Calu3 (cell line): ENCODE results near the gene IGF2BP1. TPM values are rescaled to one million over a fixed set of nuclear protein-coding genes. Genes with fewer than 3 reads are reported as not detected.

Source experiments
- BruUV-seq: library from RNA; stranded (reverse); fragments of 400-500 nt; replicated peaks from 2 replicates; lab custom pipeline; 2021; lab: Mats Ljungman, UMichigan
- CTCF ChIA-PET: fragments of 300-600 bp; sonication (Branson Sonifier 250); formaldehyde crosslinking; loops from one replicate; lab custom pipeline; 2022; ENCODE audit warnings: antibody characterized with exemption; lab: Charles Lee
- DNase-seq: peaks from one replicate; pipeline ENCODE4 v3.0.0; 2022
- H3K27ac Mint-ChIP-seq: one replicate; pipeline ENCODE4 v1.8.0; 2022; ENCODE audit warnings: mixed read lengths; ENCODE audit not compliant: unreplicated experiment
- H3K27me3 Mint-ChIP-seq: one replicate; pipeline ENCODE4 v1.8.0; 2022; ENCODE audit warnings: mixed read lengths; ENCODE audit not compliant: unreplicated experiment
- H3K36me3 Mint-ChIP-seq: one replicate; pipeline ENCODE4 v1.8.0; 2022; ENCODE audit warnings: mild to moderate bottlenecking, moderate library complexity, mixed read lengths; ENCODE audit not compliant: insufficient read depth, unreplicated experiment
- H3K4me1 Mint-ChIP-seq: one replicate; pipeline ENCODE4 v1.8.0; 2022; ENCODE audit warnings: mild to moderate bottlenecking, low read depth, mixed read lengths; ENCODE audit not compliant: unreplicated experiment
- H3K4me3 Mint-ChIP-seq: one replicate; pipeline ENCODE4 v1.8.0; 2022; ENCODE audit warnings: mild to moderate bottlenecking, low read depth, moderate library complexity, mixed read lengths; ENCODE audit not compliant: unreplicated experiment
- H3K9me3 Mint-ChIP-seq: one replicate; pipeline ENCODE4 v1.8.0; 2022; ENCODE audit warnings: low read depth, mixed read lengths; ENCODE audit not compliant: unreplicated experiment
- intact Hi-C: fragments of 100-400 bp; cut with micrococcal nuclease; formaldehyde crosslinking; loops from one replicate; pipeline ENCODE4 v1.10.0; 2022; ENCODE audit not compliant: unreplicated experiment
- total RNA-seq: library from RNA; stranded (reverse); gene quantifications from 2 replicates; pipeline ENCODE4 v1.2.3, GENCODE V29; 2022
- TF ChIP-seq, protein P1 (sequence below): fragments of 200-600 bp; IDR thresholded peaks from one replicate; pipeline ENCODE4 v1.8.0; 2022; ENCODE audit warnings: antibody characterized with exemption; ENCODE audit not compliant: unreplicated experiment

Gene IGF2BP1
- total RNA-seq, 1 experiment from 2014 or later: 17.6 TPM

DNA sequence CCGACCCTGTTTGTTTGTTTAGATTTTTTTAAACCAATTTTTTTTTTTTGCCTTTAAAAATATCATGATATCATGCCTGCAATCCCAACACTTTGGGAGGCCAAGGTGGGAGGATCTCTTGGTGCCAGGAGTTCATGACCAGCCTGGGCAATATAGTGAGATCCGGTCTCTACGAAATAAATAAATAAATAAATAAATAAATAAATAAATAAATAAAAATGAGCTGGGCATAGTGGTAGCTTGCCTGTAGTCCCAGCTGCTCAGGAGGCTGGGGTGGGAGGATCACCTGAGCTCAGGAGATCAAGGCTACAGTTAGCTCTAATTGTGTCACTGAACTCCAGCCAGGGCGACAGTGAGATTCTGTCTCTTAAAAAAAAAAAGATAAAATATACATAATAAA is 8.1 kb upstream of the IGF2BP1 start:
- H3K27me3 Mint-ChIP-seq: peaks cover 62% of the 10 kb centered on the region
- H3K4me1 Mint-ChIP-seq: no peaks in the 10 kb centered on the region
- TF ChIP-seq, protein P1, sequence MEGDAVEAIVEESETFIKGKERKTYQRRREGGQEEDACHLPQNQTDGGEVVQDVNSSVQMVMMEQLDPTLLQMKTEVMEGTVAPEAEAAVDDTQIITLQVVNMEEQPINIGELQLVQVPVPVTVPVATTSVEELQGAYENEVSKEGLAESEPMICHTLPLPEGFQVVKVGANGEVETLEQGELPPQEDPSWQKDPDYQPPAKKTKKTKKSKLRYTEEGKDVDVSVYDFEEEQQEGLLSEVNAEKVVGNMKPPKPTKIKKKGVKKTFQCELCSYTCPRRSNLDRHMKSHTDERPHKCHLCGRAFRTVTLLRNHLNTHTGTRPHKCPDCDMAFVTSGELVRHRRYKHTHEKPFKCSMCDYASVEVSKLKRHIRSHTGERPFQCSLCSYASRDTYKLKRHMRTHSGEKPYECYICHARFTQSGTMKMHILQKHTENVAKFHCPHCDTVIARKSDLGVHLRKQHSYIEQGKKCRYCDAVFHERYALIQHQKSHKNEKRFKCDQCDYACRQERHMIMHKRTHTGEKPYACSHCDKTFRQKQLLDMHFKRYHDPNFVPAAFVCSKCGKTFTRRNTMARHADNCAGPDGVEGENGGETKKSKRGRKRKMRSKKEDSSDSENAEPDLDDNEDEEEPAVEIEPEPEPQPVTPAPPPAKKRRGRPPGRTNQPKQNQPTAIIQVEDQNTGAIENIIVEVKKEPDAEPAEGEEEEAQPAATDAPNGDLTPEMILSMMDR: no peak
- BruUV-seq: no TSS peak
- DNase-seq: no peak
- H3K4me3 Mint-ChIP-seq: no peak overlapping the region
- no peaks in the 10 kb centered on the region for H3K9me3 Mint-ChIP-seq
- intact Hi-C loops: no loop called here
- CTCF ChIA-PET: interaction anchor here (0.9 kb wide), 1 partner anchor 96 kb away, joined by 3 read pairs; no protein-coding TSS in a partner anchor
- no peaks in the 10 kb centered on the region for H3K36me3 Mint-ChIP-seq
- H3K27ac Mint-ChIP-seq: no peak overlapping the region

DNA sequence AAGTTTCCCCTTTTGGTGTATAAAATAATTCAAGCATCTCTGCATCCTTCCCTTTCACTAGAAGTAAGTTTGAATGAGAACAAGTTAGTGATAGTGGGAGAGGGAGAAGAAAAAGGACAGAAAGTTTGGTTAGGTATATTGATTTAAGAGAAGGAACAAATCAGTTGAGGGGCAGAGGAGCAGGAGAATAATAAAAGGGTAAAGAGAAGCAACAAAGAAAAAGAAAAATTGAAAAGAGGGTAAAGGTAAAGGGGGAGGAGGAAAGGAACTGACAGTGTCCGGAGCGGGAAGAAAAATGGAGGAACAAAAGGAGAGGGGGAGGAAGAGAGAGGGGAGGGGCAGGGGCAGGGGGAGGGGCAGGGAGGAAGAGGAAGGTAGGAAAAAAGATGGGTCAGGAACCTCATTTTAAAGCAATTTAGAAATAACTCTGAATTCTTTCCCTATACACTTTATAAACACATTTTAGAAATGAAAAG is 6.3 kb upstream of the IGF2BP1 start:
- no peaks in the 10 kb centered on the region for H3K4me1 Mint-ChIP-seq
- DNase-seq: no peak
- H3K27ac Mint-ChIP-seq: no peak overlapping the region
- H3K36me3 Mint-ChIP-seq: peaks cover 4% of the 10 kb centered on the region
- H3K4me3 Mint-ChIP-seq: no peak overlapping the region
- CTCF ChIA-PET: no interaction called here
- TF ChIP-seq, protein P1: no peak
- H3K9me3 Mint-ChIP-seq: no peaks in the 10 kb centered on the region
- BruUV-seq: no TSS peak
- peaks cover 66% of the 10 kb centered on the region for H3K27me3 Mint-ChIP-seq
- intact Hi-C loops: no loop called here

DNA sequence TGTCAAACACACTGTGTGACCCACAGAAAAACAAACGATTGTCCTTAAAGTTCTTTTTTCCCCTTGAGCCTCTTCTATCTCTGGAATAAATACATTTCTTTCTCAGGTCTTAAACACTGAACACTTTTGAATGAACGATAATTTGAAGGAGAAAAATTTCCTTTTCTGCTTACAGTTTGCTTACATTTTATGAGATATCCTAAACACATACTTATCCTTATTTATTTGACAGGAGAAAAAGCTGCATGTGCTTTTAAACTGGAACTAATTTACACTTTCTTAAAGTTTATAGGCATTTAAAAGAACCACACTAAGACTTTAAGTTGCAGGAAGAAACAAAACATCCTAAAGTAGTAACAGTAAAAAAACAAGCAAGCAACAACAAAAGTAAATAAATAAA is 4.7 kb upstream of the IGF2BP1 start:
- TF ChIP-seq, protein P1: no peak
- no peak overlapping the region for H3K4me3 Mint-ChIP-seq
- H3K27ac Mint-ChIP-seq: no peak overlapping the region
- peaks cover 79% of the 10 kb centered on the region for H3K27me3 Mint-ChIP-seq
- no TSS peak for BruUV-seq
- peaks cover 8% of the 10 kb centered on the region for H3K36me3 Mint-ChIP-seq
- H3K9me3 Mint-ChIP-seq: no peaks in the 10 kb centered on the region
- peaks cover 8% of the 10 kb centered on the region for H3K4me1 Mint-ChIP-seq
- CTCF ChIA-PET: no interaction called here
- no peak for DNase-seq
- intact Hi-C loops: no loop called here

DNA sequence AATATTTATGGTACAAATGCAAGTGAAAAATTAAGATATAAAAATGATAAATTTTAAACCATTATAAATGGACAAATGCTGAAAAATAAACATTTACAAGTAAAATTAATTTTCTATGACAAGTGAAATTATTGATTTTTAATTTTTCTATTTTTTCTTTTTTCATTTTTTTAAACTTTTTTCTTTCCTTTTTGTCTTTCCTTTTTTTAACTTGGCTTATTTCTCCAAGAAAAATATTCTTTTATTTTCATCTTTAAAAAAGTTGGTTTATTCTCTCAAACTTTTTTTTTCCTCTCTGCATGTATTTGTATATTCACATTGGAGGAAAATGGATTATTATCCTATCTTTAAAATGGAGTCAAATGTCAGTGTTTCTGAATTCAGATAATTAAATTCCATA is 3.9 kb upstream of the IGF2BP1 start:
- Mint-ChIP-seq H3K27ac (no peak overlapping the region), H3K4me1 (peaks cover 8% of the 10 kb centered on the region), H3K27me3 (peaks cover 88% of the 10 kb centered on the region), H3K9me3 (no peaks in the 10 kb centered on the region), H3K36me3 (peaks cover 17% of the 10 kb centered on the region), H3K4me3 (no peak overlapping the region)
- TF ChIP-seq, protein P1: no peak
- BruUV-seq: no TSS peak
- CTCF ChIA-PET: no interaction called here
- intact Hi-C loops: no loop called here
- no peak for DNase-seq
